K562 (cell line): Measurements from ENCODE around the gene CENPX. TPM values are rescaled to one million over a fixed set of nuclear protein-coding genes. Genes with fewer than 3 reads are reported as not detected.

Experiments
- KLF13 ChIP-seq: fragments of 450-650 bp; IDR thresholded peaks from 2 replicates; pipeline ENCODE4 v1.6.1; 2016; ENCODE audit warnings: missing genetic modification characterization, low read depth, mild to moderate bottlenecking, missing compliant biosample characterization, moderate library complexity, borderline replicate concordance
- MXI1 ChIP-seq: IDR thresholded peaks from 2 replicates; pipeline ENCODE4 v1.6.1; 2011; ENCODE audit warnings: low read depth, mild to moderate bottlenecking, improper control_type of control experiment, low read length
- MYC ChIP-seq, 2 experiments: fragments of 250-450 bp in 1 of 2; sonication (Bioruptor Pico) in 1 of 2; IDR thresholded peaks; 2 replicates each; pipeline versions ENCODE4 v1.5.1 to v1.6.1; 2012 to 2021; ENCODE audit warnings: low read depth in 2 of 2, borderline replicate concordance in 1 of 2, improper control_type of control experiment in 1 of 2, low read length in 1 of 2, mild to moderate bottlenecking in 1 of 2, moderate library complexity in 1 of 2
- NR4A1 ChIP-seq, 2 experiments: fragments of 250-450 bp in 1 of 2; fragments of 450-650 bp in 1 of 2; sonication (Bioruptor Pico) in 1 of 2; IDR thresholded peaks; 2 replicates each; pipeline versions ENCODE4 v1.4.0 to v1.6.1; 2016 to 2020; ENCODE audit warnings: mild to moderate bottlenecking in 2 of 2, missing compliant biosample characterization in 1 of 2, missing genetic modification characterization in 1 of 2, moderate library complexity in 1 of 2
- SP2 ChIP-seq: IDR thresholded peaks from 2 replicates; pipeline ENCODE4 v1.6.1; 2011; ENCODE audit warnings: mild to moderate bottlenecking, low read depth, low read length, moderate library complexity; ENCODE audit not compliant: poor library complexity, severe bottlenecking; ENCODE audit errors: extremely low read depth
- polyA plus RNA-seq, 8 experiments: library from polyadenylated mRNA; depleted of rRNA in 4 of 8; stranded (reverse) in 5 of 8; unstranded in 3 of 8; fragments of >200 nt; fragmentation: Nextera tagmentation in 2 of 8; fragmentation: Illumina TruSeq in 1 of 8; extraction: Ambion mirVana in 2 of 8; extraction: Trizol in 1 of 8; gene quantifications; 2 replicates each; pipeline versions ENCODE4 v1.2.1 to v1.2.3, GENCODE V29; 2011 to 2014; ENCODE audit warnings: inconsistent platforms in 1 of 8, missing spikeins in 1 of 8
- total RNA-seq, 7 experiments: library from RNA; depleted of rRNA in 6 of 7; stranded (reverse); fragments of >200 nt in 6 of 7; fragmentation: Illumina TruSeq in 2 of 7; extraction: Trizol in 2 of 7; gene quantifications; 2 replicates each; pipeline versions ENCODE4 v1.2.1 to v1.2.3, GENCODE V29; 2011 to 2021; ENCODE audit warnings: low replicate concordance in 1 of 7
- TF ChIP-seq, protein P1 (sequence below): fragments of 450-650 bp; formaldehyde crosslinking; conservative IDR thresholded peaks from 2 replicates; pipeline ENCODE4 v1.4.0; 2022; ENCODE audit warnings: mild to moderate bottlenecking, missing genetic modification characterization
- TF ChIP-seq, protein P2 (sequence below): fragments of 200-800 bp; sonication (Bioruptor generic); IDR thresholded peaks from 2 replicates; pipeline ENCODE4 v1.6.1; 2017; ENCODE audit warnings: missing genetic modification characterization, missing compliant biosample characterization

Gene CENPX
- total and polyA plus RNA-seq, 9 of the 15 experiments (the other 6 are each of a cell fraction or from before 2014, with no cell fraction given): 32.7 to 352 (median 127) TPM

DNA sequence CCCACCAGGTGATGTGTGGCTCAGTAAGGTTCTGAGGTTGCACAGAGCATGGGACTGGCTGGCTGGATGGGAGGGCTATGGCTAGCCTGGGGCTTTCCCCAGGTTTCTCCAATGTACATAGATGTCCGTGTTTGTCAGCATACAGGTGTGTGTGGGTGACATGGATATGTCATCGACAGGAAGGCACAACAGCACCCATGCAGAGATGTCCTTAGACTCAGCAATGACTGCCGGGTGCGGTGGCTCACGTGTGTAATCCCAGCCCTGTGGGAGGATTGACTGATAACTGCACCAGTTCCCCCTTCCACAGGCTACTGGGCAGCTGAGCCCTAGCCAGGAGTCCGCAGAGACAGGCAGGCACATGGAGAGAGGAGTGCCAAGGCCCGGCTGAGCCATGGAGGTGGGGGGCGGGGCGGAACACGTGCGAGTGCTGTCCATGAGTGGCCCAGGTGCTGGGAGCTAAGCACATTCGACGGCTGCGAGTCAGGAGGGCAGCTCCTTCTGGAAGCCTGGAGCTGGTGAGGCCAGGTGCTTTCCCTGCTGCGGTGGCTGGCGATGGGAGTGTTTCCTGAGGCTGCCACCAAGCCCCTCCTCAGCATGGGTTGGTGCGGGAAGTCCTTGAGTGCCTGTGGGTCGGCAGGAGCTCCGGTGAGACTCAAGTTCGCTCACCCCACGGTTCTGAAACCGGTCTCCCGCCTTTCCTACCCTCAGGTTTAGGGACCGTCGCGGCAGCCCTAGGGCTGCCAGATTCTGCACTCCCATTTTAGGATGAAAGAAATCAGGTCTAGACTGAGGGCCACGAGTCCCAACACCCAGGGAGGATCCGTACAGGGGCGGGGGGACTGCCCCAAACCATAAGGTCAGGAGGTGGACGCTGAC is 46.1 kb downstream of the CENPX start (continued):
- TF ChIP-seq, protein P1, sequence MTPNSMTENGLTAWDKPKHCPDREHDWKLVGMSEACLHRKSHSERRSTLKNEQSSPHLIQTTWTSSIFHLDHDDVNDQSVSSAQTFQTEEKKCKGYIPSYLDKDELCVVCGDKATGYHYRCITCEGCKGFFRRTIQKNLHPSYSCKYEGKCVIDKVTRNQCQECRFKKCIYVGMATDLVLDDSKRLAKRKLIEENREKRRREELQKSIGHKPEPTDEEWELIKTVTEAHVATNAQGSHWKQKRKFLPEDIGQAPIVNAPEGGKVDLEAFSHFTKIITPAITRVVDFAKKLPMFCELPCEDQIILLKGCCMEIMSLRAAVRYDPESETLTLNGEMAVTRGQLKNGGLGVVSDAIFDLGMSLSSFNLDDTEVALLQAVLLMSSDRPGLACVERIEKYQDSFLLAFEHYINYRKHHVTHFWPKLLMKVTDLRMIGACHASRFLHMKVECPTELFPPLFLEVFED: 0 out of 2 replicates have a peak, but pooled peaks have one; percentile 46
- TF ChIP-seq KLF13 (tag) (peak; percentile 39; the same call in 1 of the 2 replicates), SP2 (no peak), MXI1 (peak; percentile 59; the same call in 1 of the 2 replicates), MYC (IDR thresholded peaks at IDR 0.05; ENCODE audit: low read depth, low read length) (peak; percentile 87), MYC (CRISPR knock-in tag; IDR thresholded peaks at IDR 0.05; ENCODE audit: borderline replicate concordance, low read depth) (peak; percentile 79; the same call in 1 of the 2 replicates), NR4A1 (CRISPR knock-in tag; IDR thresholded peaks at IDR 0.05) (0 out of 2 replicates have a peak, but pooled peaks have one; percentile 49), NR4A1 (tag; IDR thresholded peaks at IDR 0.05) (0 out of 2 replicates have a peak, but pooled peaks have one; percentile 32)
- TF ChIP-seq, protein P2, sequence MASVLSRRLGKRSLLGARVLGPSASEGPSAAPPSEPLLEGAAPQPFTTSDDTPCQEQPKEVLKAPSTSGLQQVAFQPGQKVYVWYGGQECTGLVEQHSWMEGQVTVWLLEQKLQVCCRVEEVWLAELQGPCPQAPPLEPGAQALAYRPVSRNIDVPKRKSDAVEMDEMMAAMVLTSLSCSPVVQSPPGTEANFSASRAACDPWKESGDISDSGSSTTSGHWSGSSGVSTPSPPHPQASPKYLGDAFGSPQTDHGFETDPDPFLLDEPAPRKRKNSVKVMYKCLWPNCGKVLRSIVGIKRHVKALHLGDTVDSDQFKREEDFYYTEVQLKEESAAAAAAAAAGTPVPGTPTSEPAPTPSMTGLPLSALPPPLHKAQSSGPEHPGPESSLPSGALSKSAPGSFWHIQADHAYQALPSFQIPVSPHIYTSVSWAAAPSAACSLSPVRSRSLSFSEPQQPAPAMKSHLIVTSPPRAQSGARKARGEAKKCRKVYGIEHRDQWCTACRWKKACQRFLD (CRISPR knock-in tag): peak; percentile 81
